Measurements from ENCODE around the gene HAAO. TPM values are rescaled to one million over a fixed set of nuclear protein-coding genes. Genes with fewer than 3 reads are reported as not detected.

The HAAO gene
- total RNA-seq, 1 donor from 2014 or later = 10.0 TPM

GRCh38 chr2:42786561-42787345 is 5.6 kb downstream of the HAAO start:
- Mint-ChIP-seq H3K9me3 (no peaks in the 10 kb centered on the region), H3K4me1 (ENCODE audit: unreplicated experiment) (peaks cover 22% of the 10 kb centered on the region), H3K27ac (peak overlapping the region; percentile 23), H3K27me3 (peaks cover 3% of the 10 kb centered on the region), H3K36me3 (peaks cover 8% of the 10 kb centered on the region), H3K4me3 (peak overlapping the region; percentile 23)
- DNase-seq (ENCODE audit: extremely low spot score, unreplicated experiment) = peak; percentile 51
- no peak for TF ChIP-seq CTCF (conservative IDR thresholded peaks at IDR 0.05)

- Mint-ChIP-seq H3K36me3 (peaks cover 3% of the 10 kb centered on the region), H3K27ac (no peak overlapping the region), H3K4me3 (no peak overlapping the region), H3K4me1 (ENCODE audit: unreplicated experiment) (peaks cover 13% of the 10 kb centered on the region), H3K9me3 (no peaks in the 10 kb centered on the region), H3K27me3 (no peaks in the 10 kb centered on the region)
- TF ChIP-seq CTCF (conservative IDR thresholded peaks at IDR 0.05) = no peak
- DNase-seq (ENCODE audit: extremely low spot score, unreplicated experiment) = no peak
Measured at GRCh38 chr2:42784204-42784880, 8.0 kb downstream of the HAAO start.

- no peaks in the 10 kb centered on the region for H3K27me3 Mint-ChIP-seq
- peaks cover 8% of the 10 kb centered on the region for H3K4me1 Mint-ChIP-seq (ENCODE audit: unreplicated experiment)
- H3K9me3 Mint-ChIP-seq = no peaks in the 10 kb centered on the region
- no peak overlapping the region for H3K27ac Mint-ChIP-seq
- TF ChIP-seq CTCF (conservative IDR thresholded peaks at IDR 0.05) = no peak
- peaks cover 3% of the 10 kb centered on the region for H3K36me3 Mint-ChIP-seq
- no peak overlapping the region for H3K4me3 Mint-ChIP-seq
- DNase-seq (ENCODE audit: extremely low spot score, unreplicated experiment) = no peak
Measured at GRCh38 chr2:42783511-42783910, 8.9 kb downstream of the HAAO start.

GRCh38 chr2:42781181-42781580 is 11.2 kb downstream of the HAAO start:
- peaks cover 3% of the 10 kb centered on the region for H3K36me3 Mint-ChIP-seq
- no peaks in the 10 kb centered on the region for H3K27me3 Mint-ChIP-seq

More at GRCh38 chr2:42781181-42781580, 11.2 kb downstream of the HAAO start:
- Mint-ChIP-seq H3K27ac (no peak overlapping the region), H3K4me1 (ENCODE audit: unreplicated experiment) (peaks cover 2% of the 10 kb centered on the region), H3K9me3 (no peaks in the 10 kb centered on the region), H3K4me3 (no peak overlapping the region)
- DNase-seq (ENCODE audit: extremely low spot score, unreplicated experiment) = no peak
- no peak for TF ChIP-seq CTCF (conservative IDR thresholded peaks at IDR 0.05)
